Measurements from ENCODE around the gene CAMSAP2. TPM values are rescaled to one million over a fixed set of nuclear protein-coding genes. Genes with fewer than 3 reads are reported as not detected.

CAMSAP2 gene
- total RNA-seq, 1 experiment from 2014 or later = 25.0 TPM

DNA sequence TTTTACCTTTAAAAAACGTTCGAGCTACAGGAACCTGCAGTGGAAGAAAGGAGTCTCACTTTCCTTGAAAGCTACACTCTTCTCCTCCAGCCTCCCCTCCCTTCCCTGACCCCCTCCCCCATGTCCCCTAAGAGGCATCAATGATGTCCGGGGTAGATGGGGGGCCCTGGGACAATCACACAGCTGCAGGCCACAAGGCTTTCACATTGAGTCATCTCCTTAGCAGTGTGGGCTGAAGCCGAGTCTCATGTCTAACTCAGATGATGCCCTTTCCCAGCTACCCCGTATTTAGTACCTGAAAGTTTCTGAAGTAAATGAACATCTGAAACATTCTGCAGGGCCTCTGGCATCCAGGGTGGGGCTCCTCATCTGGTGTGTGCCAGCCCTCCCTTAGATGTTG is 127.8 kb downstream of the CAMSAP2 start:
- no peak for ATAC-seq
- ChIA-PET POLR2A (no interaction called here), CTCF (no interaction called here), RAD21 (ENCODE audit: low non-redundant PET in 1 of 2, low total read pairs in 2 of 2, uncharacterized antibody in 2 of 2, unreplicated experiment in 2 of 2) (no interaction called here)
- H3K4me1 ChIP-seq (ENCODE audit: control insufficient read depth in 1 of 2, insufficient read depth in 2 of 2, low read length in 2 of 2) = no peaks in the 10 kb centered on the region
- intact Hi-C loops (cut with micrococcal nuclease) = no loop called here
- no peaks in the 10 kb centered on the region for H3K9me3 ChIP-seq (ENCODE audit: control insufficient read depth in 1 of 2, insufficient read depth in 1 of 2, low read depth in 1 of 2, low read length in 2 of 2)
- BruUV-seq (replicated peaks) = no TSS peak
- no peaks in the 10 kb centered on the region for H4K20me1 ChIP-seq (ENCODE audit: insufficient read depth)
- no peaks in the 10 kb centered on the region for H3K79me2 ChIP-seq (ENCODE audit: insufficient read depth, low read length)
- H3K4me3 ChIP-seq (replicated peaks in 1 of 2; ENCODE audit: low read depth in 1 of 2, low read length in 2 of 2) = no peak overlapping the region
- H3K36me3 ChIP-seq (ENCODE audit: control insufficient read depth in 1 of 2, insufficient read depth in 2 of 2, low read length in 2 of 2) = peaks cover 0 to 4% of the 10 kb centered on the region in 2 experiments; a peak in 1 of 4 replicates
- no peak overlapping the region for H3K4me2 ChIP-seq (ENCODE audit: low read length)
- no peak for DNase-seq (ENCODE audit: low read depth, low spot score)
- no peak for TF ChIP-seq SRF (IDR thresholded peaks at IDR 0.05; ENCODE audit: low read depth)
- H2AFZ ChIP-seq (ENCODE audit: low read depth, low read length, poor library complexity, severe bottlenecking) = no peak overlapping the region
- H3K27ac ChIP-seq (ENCODE audit: low read depth, low read length) = no peak overlapping the region
- no peaks in the 10 kb centered on the region for H3K27me3 ChIP-seq (ENCODE audit: insufficient read depth, low read length)
- H3K9ac ChIP-seq (ENCODE audit: low read length) = no peak overlapping the region
- H3K9me2 ChIP-seq (ENCODE audit: insufficient read depth) = no peaks in the 10 kb centered on the region

DNA sequence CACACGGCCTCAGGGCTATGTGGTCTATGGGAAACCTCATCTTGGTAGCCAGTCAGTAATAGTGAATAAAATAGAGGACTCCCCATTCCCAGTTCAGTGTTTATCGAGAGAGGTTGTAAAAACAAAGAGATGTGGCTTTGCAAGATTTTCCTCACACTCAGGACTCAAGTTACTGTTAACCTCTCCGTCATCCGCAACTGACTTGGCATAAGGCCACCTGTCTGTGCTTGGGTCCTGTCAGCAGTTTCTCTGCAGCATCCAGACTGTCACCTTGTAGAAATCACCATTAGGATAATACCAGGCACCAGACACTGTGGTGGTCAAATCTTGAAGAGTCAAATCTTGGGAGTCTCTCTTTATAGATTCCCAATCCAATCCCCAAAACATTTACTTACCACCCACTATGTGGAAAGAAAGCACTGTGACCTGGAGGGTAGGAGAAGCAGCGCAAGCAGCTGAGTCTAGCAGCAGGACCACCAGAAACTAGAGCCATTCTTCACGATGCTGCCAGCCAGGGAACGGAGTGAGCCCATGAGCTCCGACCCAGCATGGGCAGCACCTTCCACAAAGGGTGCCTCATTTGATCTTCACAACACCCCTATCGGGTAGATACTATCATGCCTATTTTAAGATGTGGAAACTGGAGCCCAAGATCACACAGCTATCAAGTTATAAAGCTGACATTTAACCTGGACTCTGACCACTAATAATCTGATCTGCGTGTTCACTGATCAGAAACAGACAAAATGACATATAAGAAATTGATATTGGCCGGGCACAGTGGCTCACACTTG is 128.5 kb downstream of the CAMSAP2 start:
- Histone ChIP-seq H3K9me2 (ENCODE audit: insufficient read depth) (no peaks in the 10 kb centered on the region), H3K9ac (ENCODE audit: low read length) (no peak overlapping the region), H2AFZ (ENCODE audit: low read depth, low read length, poor library complexity, severe bottlenecking) (no peak overlapping the region), H3K27me3 (ENCODE audit: insufficient read depth, low read length) (no peaks in the 10 kb centered on the region), H3K4me3 (replicated peaks in 1 of 2; ENCODE audit: low read depth in 1 of 2, low read length in 2 of 2) (no peak overlapping the region), H3K9me3 (ENCODE audit: control insufficient read depth in 1 of 2, insufficient read depth in 1 of 2, low read depth in 1 of 2, low read length in 2 of 2) (no peaks in the 10 kb centered on the region), H3K4me2 (ENCODE audit: low read length) (no peak overlapping the region), H3K4me1 (ENCODE audit: control insufficient read depth in 1 of 2, insufficient read depth in 2 of 2, low read length in 2 of 2) (no peaks in the 10 kb centered on the region), H4K20me1 (ENCODE audit: insufficient read depth) (no peaks in the 10 kb centered on the region), H3K27ac (ENCODE audit: low read depth, low read length) (no peak overlapping the region), H3K79me2 (ENCODE audit: insufficient read depth, low read length) (no peaks in the 10 kb centered on the region), H3K36me3 (ENCODE audit: control insufficient read depth in 1 of 2, insufficient read depth in 2 of 2, low read length in 2 of 2) (peaks cover 0 to 4% of the 10 kb centered on the region in 2 experiments; a peak in 1 of 4 replicates)
- ChIA-PET POLR2A (interaction anchor here (1.3 kb wide), 1 partner anchor 30 kb away, joined by 5 read pairs; no protein-coding TSS in a partner anchor), RAD21 (ENCODE audit: low non-redundant PET in 1 of 2, low total read pairs in 2 of 2, uncharacterized antibody in 2 of 2, unreplicated experiment in 2 of 2) (no interaction called here), CTCF (interaction anchor here (1.1 kb wide), 1 partner anchor 245 kb away, joined by 6 read pairs; no protein-coding TSS in a partner anchor)
- BruUV-seq (replicated peaks) = no TSS peak
- ATAC-seq (0 out of 2 replicates have a peak, but pooled peaks have one; percentile 37), DNase-seq (ENCODE audit: low read depth, low spot score) (no peak)
- intact Hi-C loops (cut with micrococcal nuclease) = no loop called here
- TF ChIP-seq SRF (IDR thresholded peaks at IDR 0.05; ENCODE audit: low read depth) = no peak
- TF ChIP-seq EGR1 (IDR thresholded peaks at IDR 0.05; ENCODE audit: low read depth) = no peak
- TF ChIP-seq, protein P1, sequence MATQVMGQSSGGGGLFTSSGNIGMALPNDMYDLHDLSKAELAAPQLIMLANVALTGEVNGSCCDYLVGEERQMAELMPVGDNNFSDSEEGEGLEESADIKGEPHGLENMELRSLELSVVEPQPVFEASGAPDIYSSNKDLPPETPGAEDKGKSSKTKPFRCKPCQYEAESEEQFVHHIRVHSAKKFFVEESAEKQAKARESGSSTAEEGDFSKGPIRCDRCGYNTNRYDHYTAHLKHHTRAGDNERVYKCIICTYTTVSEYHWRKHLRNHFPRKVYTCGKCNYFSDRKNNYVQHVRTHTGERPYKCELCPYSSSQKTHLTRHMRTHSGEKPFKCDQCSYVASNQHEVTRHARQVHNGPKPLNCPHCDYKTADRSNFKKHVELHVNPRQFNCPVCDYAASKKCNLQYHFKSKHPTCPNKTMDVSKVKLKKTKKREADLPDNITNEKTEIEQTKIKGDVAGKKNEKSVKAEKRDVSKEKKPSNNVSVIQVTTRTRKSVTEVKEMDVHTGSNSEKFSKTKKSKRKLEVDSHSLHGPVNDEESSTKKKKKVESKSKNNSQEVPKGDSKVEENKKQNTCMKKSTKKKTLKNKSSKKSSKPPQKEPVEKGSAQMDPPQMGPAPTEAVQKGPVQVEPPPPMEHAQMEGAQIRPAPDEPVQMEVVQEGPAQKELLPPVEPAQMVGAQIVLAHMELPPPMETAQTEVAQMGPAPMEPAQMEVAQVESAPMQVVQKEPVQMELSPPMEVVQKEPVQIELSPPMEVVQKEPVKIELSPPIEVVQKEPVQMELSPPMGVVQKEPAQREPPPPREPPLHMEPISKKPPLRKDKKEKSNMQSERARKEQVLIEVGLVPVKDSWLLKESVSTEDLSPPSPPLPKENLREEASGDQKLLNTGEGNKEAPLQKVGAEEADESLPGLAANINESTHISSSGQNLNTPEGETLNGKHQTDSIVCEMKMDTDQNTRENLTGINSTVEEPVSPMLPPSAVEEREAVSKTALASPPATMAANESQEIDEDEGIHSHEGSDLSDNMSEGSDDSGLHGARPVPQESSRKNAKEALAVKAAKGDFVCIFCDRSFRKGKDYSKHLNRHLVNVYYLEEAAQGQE (IDR thresholded peaks at IDR 0.05; ENCODE audit: low read depth) = no peak
